Measurements from ENCODE around the gene CLEC7A. TPM values are rescaled to one million over a fixed set of nuclear protein-coding genes. Genes with fewer than 3 reads are reported as not detected.

The CLEC7A gene
- total RNA-seq, 1 donor from 2014 or later, result 2.0 TPM

Other genes starting within 250 kb of the CLEC7A start
- gene KLRF2, start 248.7 kb downstream of the CLEC7A start, total RNA-seq, result not detected
- gene CLEC2A, start 197.8 kb downstream of the CLEC7A start, total RNA-seq, result not detected
- gene CLEC12A, start 158.8 kb downstream of the CLEC7A start, total RNA-seq, result 0.41 TPM
- gene CLEC1B, start 131.1 kb downstream of the CLEC7A start, total RNA-seq, result not detected
- gene CLEC12B, start 119.6 kb downstream of the CLEC7A start, total RNA-seq, result not detected
- gene CLEC9A, start 99.5 kb downstream of the CLEC7A start, total RNA-seq, result not detected
- gene CLEC1A, start 31.2 kb downstream of the CLEC7A start, total RNA-seq, result 0.41 TPM
- gene OLR1, start 41.9 kb upstream of the CLEC7A start, total RNA-seq, result 4.1 TPM
- not detected for gene TMEM52B, start 48.8 kb upstream of the CLEC7A start, total RNA-seq
- gene GABARAPL1, start 82.7 kb upstream of the CLEC7A start, total RNA-seq, result 44.8 TPM
- gene KLRD1, start 177.7 kb upstream of the CLEC7A start, total RNA-seq, result under 0.01 TPM

All from frontal cortex (tissue), 1 donor.